ENCODE data around the gene GUCY1A2.

DNA sequence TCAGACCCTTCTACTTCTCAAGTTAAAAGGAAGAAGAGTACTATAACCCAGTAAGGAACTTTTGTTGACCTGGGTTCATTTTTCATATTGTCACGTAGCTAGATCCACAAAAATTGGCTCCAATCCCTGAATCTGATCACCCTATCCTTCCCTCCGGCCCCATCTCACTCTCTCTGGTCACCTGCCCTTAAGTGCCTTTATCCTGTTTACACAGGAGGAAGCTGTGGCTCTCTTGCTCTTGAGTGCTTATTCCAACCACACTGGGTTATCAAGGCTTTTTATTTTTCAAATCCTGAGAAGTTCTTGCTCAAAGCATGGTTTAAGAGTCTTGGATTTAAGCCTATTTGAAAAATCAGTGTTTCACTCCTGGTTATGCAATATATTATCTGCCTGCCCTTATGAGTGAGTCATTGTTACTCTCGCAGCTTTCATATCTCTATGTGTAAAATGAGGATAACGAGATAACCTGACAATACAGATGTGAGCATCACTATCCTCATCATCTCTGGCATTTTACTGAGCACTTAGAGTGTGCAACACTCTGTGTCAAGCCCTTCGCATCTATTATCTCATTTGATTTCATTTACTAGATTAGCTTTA, 293.9 kb downstream of the GUCY1A2 start:
- TF ChIP-seq, protein P1, sequence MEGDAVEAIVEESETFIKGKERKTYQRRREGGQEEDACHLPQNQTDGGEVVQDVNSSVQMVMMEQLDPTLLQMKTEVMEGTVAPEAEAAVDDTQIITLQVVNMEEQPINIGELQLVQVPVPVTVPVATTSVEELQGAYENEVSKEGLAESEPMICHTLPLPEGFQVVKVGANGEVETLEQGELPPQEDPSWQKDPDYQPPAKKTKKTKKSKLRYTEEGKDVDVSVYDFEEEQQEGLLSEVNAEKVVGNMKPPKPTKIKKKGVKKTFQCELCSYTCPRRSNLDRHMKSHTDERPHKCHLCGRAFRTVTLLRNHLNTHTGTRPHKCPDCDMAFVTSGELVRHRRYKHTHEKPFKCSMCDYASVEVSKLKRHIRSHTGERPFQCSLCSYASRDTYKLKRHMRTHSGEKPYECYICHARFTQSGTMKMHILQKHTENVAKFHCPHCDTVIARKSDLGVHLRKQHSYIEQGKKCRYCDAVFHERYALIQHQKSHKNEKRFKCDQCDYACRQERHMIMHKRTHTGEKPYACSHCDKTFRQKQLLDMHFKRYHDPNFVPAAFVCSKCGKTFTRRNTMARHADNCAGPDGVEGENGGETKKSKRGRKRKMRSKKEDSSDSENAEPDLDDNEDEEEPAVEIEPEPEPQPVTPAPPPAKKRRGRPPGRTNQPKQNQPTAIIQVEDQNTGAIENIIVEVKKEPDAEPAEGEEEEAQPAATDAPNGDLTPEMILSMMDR (IDR thresholded peaks at IDR 0.05), result no peak
- TF ChIP-seq ZFX (IDR thresholded peaks at IDR 0.05; ENCODE audit: borderline replicate concordance), result no peak

Measured in 22Rv1 (cell line).